ENCODE data around the gene ZNHIT1.

- TF ChIP-seq CTCF (IDR thresholded peaks at IDR 0.05) (no peak), EZH2 (IDR thresholded peaks at IDR 0.05) (no peak), EZH2phosphoT487 (IDR thresholded peaks at IDR 0.05) (no peak)
Observed at GRCh38 chr7:101241015-101241363, 23.0 kb downstream of the ZNHIT1 start.
